Thymus (tissue), 11 donors: Measurements from ENCODE around the gene ILK. TPM values are rescaled to one million over a fixed set of nuclear protein-coding genes. Genes with fewer than 3 reads are reported as not detected.

ENCODE experiments used
- DNase-seq, 9 donors: peaks; one replicate each; pipeline ENCODE4 v3.0.0-alpha.2; 2013; ENCODE audit warnings: low spot score in 9 of 9, low read depth in 6 of 9, missing footprints in 1 of 9
- H3K27ac ChIP-seq, 2 donors: one replicate each; pipeline ENCODE4 v1.5.1; 2013; ENCODE audit warnings: control low read depth in 1 of 2, low read depth in 1 of 2, low read length in 1 of 2, mild to moderate bottlenecking in 1 of 2, moderate library complexity in 1 of 2
- H3K27me3 ChIP-seq, 2 donors: one replicate each; pipeline ENCODE4 v1.5.1; 2013; ENCODE audit warnings: low read length in 1 of 2; ENCODE audit not compliant: control insufficient read depth in 2 of 2, insufficient read depth in 1 of 2
- H3K36me3 ChIP-seq, 2 donors: one replicate each; pipeline ENCODE4 v1.5.1; 2013; ENCODE audit warnings: low read length in 1 of 2, mild to moderate bottlenecking in 1 of 2, moderate library complexity in 1 of 2; ENCODE audit not compliant: control insufficient read depth in 2 of 2, insufficient read depth in 2 of 2
- H3K4me1 ChIP-seq, 2 donors: one replicate each; pipeline ENCODE4 v1.5.1; 2013; ENCODE audit warnings: low read length in 2 of 2; ENCODE audit not compliant: control insufficient read depth in 2 of 2, insufficient read depth in 2 of 2
- H3K4me3 ChIP-seq, 2 donors: one replicate each; pipeline ENCODE4 v1.5.1; 2013; ENCODE audit warnings: low read length in 2 of 2, control low read depth in 1 of 2, mild to moderate bottlenecking in 1 of 2
- H3K9me3 ChIP-seq, 2 donors: one replicate each; pipeline ENCODE4 v1.5.1; 2013; ENCODE audit warnings: low read length in 1 of 2, mild to moderate bottlenecking in 1 of 2; ENCODE audit not compliant: control insufficient read depth in 2 of 2, insufficient read depth in 1 of 2
- WGBS: extraction: QIAGEN DNeasy Blood & Tissue Kit; methylation state at CpG from one replicate; pipeline ENCODE4 v1.1.7; 2013; 5-methylcytosine and 5-hydroxymethylcytosine counted together
- polyA plus RNA-seq: library from polyadenylated mRNA; stranded (reverse); fragments of 200-250 nt; gene quantifications from one replicate; pipeline ENCODE4 v1.2.3, GENCODE V29; 2013
- total RNA-seq: library from RNA; stranded (reverse); fragments of 120-200 nt; gene quantifications from one replicate; pipeline ENCODE4 v1.2.4, GENCODE V29; 2013
- donor health status: healthy.

ILK gene
- total and polyA plus RNA-seq, 2 donors = 68.6 to 74.6 TPM

DNA sequence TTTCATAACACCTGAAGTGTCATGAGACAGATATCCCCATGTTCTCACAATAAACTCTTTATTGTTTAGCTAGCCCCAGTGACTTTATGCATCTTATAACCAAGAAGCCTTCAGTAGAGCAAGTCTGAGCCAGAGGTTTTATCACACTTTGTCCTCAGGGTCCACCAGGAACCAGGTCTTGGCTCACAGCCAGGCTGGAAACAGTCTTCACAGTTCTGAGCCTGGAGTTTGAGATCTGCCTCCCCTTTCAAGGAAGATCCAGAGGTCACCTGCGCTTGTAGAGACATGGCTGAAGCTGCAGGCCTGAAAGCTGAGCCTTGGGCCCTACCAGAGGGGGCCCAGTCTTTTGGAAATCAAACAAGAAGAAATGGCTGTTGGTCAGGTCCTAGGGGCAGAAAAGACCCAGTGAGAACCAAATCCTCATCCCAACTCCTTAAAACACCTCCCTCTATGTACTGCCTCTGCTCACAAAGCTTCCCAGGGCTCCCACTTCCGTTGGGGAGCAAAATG is 3.6 kb upstream of the ILK start:
- no peak for DNase-seq
- H3K27me3 ChIP-seq = no peaks in the 10 kb centered on the region
- H3K36me3 ChIP-seq = peaks cover 40 to 63% of the 10 kb centered on the region in 2 donors
- peaks cover 12 to 17% of the 10 kb centered on the region in 2 donors for H3K4me1 ChIP-seq
- no peak overlapping the region for H3K4me3 ChIP-seq
- no peaks in the 10 kb centered on the region for H3K9me3 ChIP-seq
- no peak overlapping the region for H3K27ac ChIP-seq
- WGBS = 98% methylated on average over 2 of the region's 2 CpGs

DNA sequence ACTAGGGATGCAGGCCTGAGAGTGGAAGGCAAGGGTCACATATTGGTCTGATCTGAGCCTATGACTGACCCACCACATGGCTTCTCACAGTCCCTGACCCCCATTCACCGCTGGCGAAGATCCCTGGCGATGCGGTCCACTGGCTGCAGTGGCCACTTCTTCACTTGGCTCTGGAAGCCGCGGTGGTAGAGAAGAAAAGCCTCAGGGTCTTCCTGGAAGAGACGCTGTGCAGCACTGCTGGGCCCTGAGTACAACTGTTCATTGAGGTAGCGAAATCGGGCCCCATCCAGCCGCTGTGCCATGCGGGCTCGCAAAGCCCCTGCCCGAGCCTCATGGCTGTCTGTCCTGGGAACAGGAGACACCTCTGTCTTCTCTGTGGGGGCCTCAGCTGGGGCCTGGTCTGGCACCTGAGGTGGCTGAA is 2.5 kb upstream of the ILK start:
- no peak for DNase-seq
- peaks cover 37 to 54% of the 10 kb centered on the region in 2 donors for H3K36me3 ChIP-seq

DNA sequence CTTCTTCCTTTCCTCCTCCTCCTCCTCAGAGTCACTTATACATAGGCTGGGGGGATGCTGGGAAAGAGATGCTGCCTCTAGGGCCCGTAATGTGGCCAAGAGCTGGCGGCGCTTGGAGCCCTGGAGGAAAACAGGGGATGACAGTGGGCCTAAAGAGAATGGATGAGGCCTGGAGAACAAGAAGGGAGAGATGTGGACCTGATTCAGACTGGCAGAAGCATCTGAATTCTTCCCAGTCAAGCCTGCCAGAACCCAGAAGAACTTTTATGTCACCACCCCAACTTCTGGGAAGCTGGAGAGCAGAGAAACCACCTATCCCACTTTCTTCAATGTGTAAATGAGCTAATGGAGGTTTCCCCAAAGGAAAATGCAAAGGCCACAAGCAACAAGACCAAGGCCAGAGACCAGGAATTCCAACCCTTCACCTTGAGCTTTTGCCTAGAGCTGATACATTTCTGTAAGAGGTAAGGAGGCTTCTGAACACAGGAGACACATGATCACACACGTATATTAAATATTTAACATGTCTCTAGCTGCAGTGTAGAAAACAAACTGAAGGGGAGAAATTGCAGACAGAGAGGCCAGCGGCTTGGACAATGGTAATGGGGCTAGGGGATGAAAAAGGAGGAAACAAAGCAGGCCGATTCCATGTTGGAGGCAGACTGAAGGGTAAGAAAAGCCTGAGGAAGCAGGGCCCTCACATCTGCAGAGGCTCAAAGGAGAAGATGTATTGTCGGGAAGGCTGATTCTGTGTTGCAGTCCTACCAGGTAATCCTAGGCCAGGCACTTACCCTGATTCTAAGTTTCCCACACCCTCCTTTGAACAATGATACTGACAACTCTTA is 1.3 kb upstream of the ILK start:
- DNase-seq = no peak
- peaks cover 18 to 34% of the 10 kb centered on the region in 2 donors for H3K4me1 ChIP-seq
- 68% methylated on average over 7 of the region's 7 CpGs for WGBS

More for the DNA sequence above, 2.5 kb upstream of the ILK start:
- WGBS = 99% methylated on average over 13 of the region's 13 CpGs
- Histone ChIP-seq H3K4me3 (no peak overlapping the region), H3K27me3 (no peaks in the 10 kb centered on the region), H3K4me1 (peaks cover 14 to 24% of the 10 kb centered on the region in 2 donors), H3K9me3 (no peaks in the 10 kb centered on the region), H3K27ac (no peak overlapping the region)

DNA sequence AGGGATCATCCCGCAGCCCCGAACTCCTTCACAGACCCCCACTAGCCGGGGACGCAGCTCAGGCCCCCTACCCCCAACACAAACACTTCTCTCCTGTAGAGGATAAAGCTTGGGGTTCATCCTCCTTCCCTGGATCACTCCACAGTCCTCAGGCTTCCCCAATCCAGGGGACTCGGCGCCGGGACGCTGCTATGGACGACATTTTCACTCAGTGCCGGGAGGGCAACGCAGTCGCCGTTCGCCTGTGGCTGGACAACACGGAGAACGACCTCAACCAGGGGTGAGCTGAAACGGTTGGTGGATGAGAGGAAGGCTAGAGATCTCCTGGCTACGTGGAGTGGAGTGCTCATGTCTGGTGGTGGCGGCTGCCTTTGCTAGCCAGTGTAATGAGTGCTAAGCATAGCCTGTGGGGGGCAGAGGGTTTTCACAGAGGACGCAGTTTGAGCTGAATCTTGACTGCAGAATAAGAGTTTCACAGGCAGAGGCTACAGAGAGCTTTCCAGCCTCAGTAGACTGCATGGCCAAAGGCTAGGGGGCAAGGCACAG is 580 bp downstream of the ILK start:
- H3K4me1 ChIP-seq = peaks cover 18 to 40% of the 10 kb centered on the region in 2 donors
- peak overlapping the region; percentile 44 to 86 for H3K27ac ChIP-seq
- no peaks in the 10 kb centered on the region for H3K9me3 ChIP-seq
- no peaks in the 10 kb centered on the region for H3K27me3 ChIP-seq
- H3K4me3 ChIP-seq = peak overlapping the region; percentile 80 to 89
- peak in 3 of 9 donors; percentile 40 to 77 (median 55) for DNase-seq
- H3K36me3 ChIP-seq = peaks cover 40 to 47% of the 10 kb centered on the region in 2 donors
- WGBS = under 1% methylated on average over 20 of the region's 20 CpGs

More for the DNA sequence above, 1.3 kb upstream of the ILK start:
- Histone ChIP-seq H3K27me3 (no peaks in the 10 kb centered on the region), H3K4me3 (peak overlapping the region; percentile 80 to 89), H3K36me3 (peaks cover 34 to 45% of the 10 kb centered on the region in 2 donors), H3K27ac (no peak overlapping the region), H3K9me3 (no peaks in the 10 kb centered on the region)

DNA sequence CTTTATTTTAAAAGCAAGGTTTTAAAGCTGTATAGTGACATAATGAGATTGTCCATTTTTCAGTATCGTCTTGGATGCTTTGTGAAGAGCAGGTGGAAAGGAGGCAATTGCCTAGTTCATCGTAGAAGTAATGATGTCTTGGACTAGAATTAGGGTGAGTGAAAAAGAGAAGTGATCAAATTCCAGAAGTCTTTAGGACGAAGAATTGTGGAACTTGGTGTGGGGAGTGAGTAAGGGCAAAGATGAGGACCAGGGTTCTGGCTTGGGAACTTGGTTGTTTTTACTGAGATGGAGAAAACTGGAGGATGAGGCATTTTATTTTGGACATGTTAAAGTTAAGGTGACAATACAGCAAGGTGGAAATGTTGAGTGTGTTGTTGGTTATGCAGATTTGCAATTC is 1.2 kb downstream of the ILK start:
- 51% methylated on average over 3 of the region's 3 CpGs for WGBS
- no peak for DNase-seq
- H3K36me3 ChIP-seq = peaks cover 40 to 47% of the 10 kb centered on the region in 2 donors
- H3K4me1 ChIP-seq = peaks cover 18 to 40% of the 10 kb centered on the region in 2 donors
- H3K27me3 ChIP-seq = no peaks in the 10 kb centered on the region
- no peaks in the 10 kb centered on the region for H3K9me3 ChIP-seq
- H3K4me3 ChIP-seq = peak overlapping the region; percentile 80 to 89
- H3K27ac ChIP-seq = peak overlapping the region in 1 of 2 donors; percentile 44

DNA sequence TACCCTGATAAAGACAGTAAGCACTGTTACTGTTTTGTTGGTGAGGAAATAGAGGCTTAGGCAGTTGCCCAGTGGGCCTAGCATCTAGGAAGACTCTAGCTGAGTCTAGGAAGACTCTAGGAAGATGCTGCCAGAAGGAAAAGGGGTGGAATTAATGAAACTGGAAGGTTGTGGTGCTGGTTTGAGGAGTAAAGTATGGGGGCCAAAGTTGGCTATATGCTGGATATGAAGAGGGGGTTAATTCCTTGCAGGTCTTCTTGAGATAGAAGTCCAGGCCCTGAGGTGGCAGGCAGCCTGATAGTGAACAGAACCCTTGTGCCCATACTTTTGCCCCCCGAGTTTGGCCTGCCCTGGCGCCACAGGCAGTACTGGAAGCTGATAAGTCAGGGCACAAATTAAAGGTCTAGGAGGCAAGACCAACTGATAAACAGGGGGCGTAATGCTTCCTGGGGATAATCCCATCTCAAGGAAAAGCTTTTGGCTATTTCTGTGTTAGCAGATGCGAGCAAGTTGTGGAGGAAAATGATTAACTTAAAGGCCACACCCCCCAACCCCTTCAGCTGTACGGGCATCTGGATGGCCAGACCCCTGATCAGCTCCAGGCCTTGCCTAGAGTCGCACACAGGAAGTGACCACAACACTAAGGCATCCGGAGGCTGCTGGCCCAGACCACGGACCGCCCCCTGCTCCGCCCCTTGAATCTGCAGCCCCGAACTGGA is 3.1 kb downstream of the ILK start:
- H3K36me3 ChIP-seq = peaks cover 35 to 41% of the 10 kb centered on the region in 2 donors
- H3K4me1 ChIP-seq = peaks cover 29 to 52% of the 10 kb centered on the region in 2 donors
- peak overlapping the region; percentile 10 to 81 for H3K27ac ChIP-seq
- peak in 3 of 9 donors; percentile 21 to 47 (median 28) for DNase-seq
- H3K27me3 ChIP-seq = no peaks in the 10 kb centered on the region
- WGBS = 49% methylated on average over 11 of the region's 11 CpGs
- no peak overlapping the region for H3K4me3 ChIP-seq
- H3K9me3 ChIP-seq = no peaks in the 10 kb centered on the region

DNA sequence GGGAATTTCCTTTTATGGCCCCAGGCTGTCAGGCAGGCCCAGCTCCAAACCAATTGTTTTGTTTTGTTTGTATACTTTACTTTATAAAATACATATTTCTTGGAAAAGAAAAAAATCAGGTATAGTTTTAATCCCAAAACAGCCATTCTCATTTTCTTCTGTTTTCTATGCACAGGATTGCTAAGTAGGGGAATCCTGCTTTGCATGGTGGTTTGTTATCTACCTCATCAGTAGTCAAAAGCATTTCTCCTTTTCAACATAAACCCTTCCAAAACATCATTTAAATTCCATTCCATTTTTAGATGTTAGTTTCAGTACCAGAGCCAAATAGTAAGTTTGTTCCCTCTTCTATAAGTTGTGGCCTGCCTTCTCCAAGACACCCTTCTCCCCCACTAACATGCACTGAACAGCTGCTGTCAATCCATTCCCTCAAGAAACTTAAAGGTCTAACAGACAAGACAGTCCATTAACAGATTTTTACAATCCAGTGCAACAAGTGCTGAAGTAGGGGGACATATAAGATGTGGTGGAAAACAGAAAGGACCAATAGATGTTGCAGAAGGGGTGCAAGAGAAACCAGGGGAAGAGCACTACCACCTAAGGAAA is 3.7 kb downstream of the ILK start:
- peak overlapping the region in 1 of 2 donors; percentile 61 for H3K27ac ChIP-seq
- no peaks in the 10 kb centered on the region for H3K9me3 ChIP-seq
- no peaks in the 10 kb centered on the region for H3K27me3 ChIP-seq
- H3K4me1 ChIP-seq = peaks cover 25 to 45% of the 10 kb centered on the region in 2 donors
- DNase-seq = no peak
- H3K36me3 ChIP-seq = peaks cover 33 to 39% of the 10 kb centered on the region in 2 donors
- H3K4me3 ChIP-seq = no peak overlapping the region

DNA sequence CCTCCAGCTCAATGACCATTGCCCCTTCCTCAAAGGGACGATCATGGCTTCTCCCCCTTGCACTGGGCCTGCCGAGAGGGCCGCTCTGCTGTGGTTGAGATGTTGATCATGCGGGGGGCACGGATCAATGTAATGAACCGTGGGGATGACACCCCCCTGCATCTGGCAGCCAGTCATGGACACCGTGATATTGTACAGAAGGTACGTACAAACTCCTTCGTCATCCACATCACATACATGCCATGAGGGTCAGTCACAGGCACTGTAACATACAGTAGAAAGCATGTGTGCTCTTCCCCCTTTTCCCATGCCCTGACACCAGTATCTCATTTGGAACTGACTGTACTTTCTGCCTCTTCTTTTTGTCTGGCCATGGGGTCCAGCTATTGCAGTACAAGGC is 4.4 kb downstream of the ILK start:
- Histone ChIP-seq H3K36me3 (peaks cover 33 to 39% of the 10 kb centered on the region in 2 donors), H3K27me3 (no peaks in the 10 kb centered on the region), H3K9me3 (no peaks in the 10 kb centered on the region), H3K4me1 (peaks cover 22 to 46% of the 10 kb centered on the region in 2 donors), H3K27ac (no peak overlapping the region), H3K4me3 (no peak overlapping the region)
- DNase-seq = no peak
- 98% methylated on average over 9 of the region's 9 CpGs for WGBS
